NCI-H1930 (cell line): ENCODE results near the gene SGPL1.

ENCODE experiments used
- DNase-seq, 2 experiments: peaks; one replicate each; lab custom pipeline; 2025; lab: John Stamatoyannopoulos, UW

SGPL1 gene

GRCh38 chr10:70780772-70781171 lies 35.0 kb upstream of the SGPL1 start:
- no peak for DNase-seq

GRCh38 chr10:70781461-70782051 lies 34.2 kb upstream of the SGPL1 start:
- DNase-seq = no peak

GRCh38 chr10:70782086-70782745 lies 33.5 kb upstream of the SGPL1 start:
- no peak for DNase-seq

GRCh38 chr10:70782746-70783680 lies 32.7 kb upstream of the SGPL1 start:
- DNase-seq = no peak

GRCh38 chr10:70784016-70784415 lies 31.7 kb upstream of the SGPL1 start:
- no peak for DNase-seq

- no peak for DNase-seq
These were observed 31.3 kb upstream of the SGPL1 start for GRCh38 chr10:70784471-70784870.

GRCh38 chr10:70785190-70785589 lies 30.6 kb upstream of the SGPL1 start, which contains the start of gene TBATA:
Gene TBATA, minus strand, starts transcription at chr10:70785377. Its CDS starts 1,998 bp downstream, at chr10:70783379.
- DNase-seq = no peak

GRCh38 chr10:70786799-70787415 lies 28.8 kb upstream of the SGPL1 start:
- DNase-seq = no peak

GRCh38 chr10:70791386-70792039 lies 24.2 kb upstream of the SGPL1 start:
- DNase-seq = no peak

GRCh38 chr10:70795613-70796012 lies 20.1 kb upstream of the SGPL1 start:
- DNase-seq = no peak

- DNase-seq = no peak
These were observed 17.9 kb upstream of the SGPL1 start for GRCh38 chr10:70797840-70798239.

GRCh38 chr10:70799124-70799523 lies 16.6 kb upstream of the SGPL1 start:
- no peak for DNase-seq

GRCh38 chr10:70801854-70802253 lies 13.9 kb upstream of the SGPL1 start:
- DNase-seq = no peak

- DNase-seq = no peak
These were observed 11.8 kb upstream of the SGPL1 start for GRCh38 chr10:70803775-70804420.

GRCh38 chr10:70804421-70804808 lies 11.3 kb upstream of the SGPL1 start:
- no peak for DNase-seq

- DNase-seq = no peak
These were observed 10.0 kb upstream of the SGPL1 start for GRCh38 chr10:70805619-70806215.

- no peak for DNase-seq
These were observed 8.9 kb upstream of the SGPL1 start for GRCh38 chr10:70806841-70807240.

GRCh38 chr10:70807556-70807955 lies 8.2 kb upstream of the SGPL1 start:
- no peak for DNase-seq

GRCh38 chr10:70809011-70809611 lies 6.6 kb upstream of the SGPL1 start:
- no peak for DNase-seq

GRCh38 chr10:70809726-70810125 lies 6.0 kb upstream of the SGPL1 start:
- DNase-seq = no peak
